HEK293 (cell line): ENCODE data around the gene SETD1A.

ENCODE experiments used
- CTCF ChIP-seq: fragments of 450-650 bp; formaldehyde crosslinking; IDR thresholded peaks from 2 replicates; pipeline ENCODE4 v1.5.1; 2016; ENCODE audit warnings: missing biosample characterization, missing genetic modification characterization
- KLF10 ChIP-seq: fragments of 450-650 bp; IDR thresholded peaks from 2 replicates; pipeline ENCODE4 v1.5.1; 2018; ENCODE audit warnings: missing biosample characterization, mild to moderate bottlenecking, missing genetic modification characterization
- KLF16 ChIP-seq: fragments of 450-650 bp; formaldehyde crosslinking; IDR thresholded peaks from 2 replicates; pipeline ENCODE4 v1.5.1; 2017; ENCODE audit warnings: missing biosample characterization, missing genetic modification characterization
- KLF7 ChIP-seq: fragments of 450-650 bp; formaldehyde crosslinking; IDR thresholded peaks from 2 replicates; pipeline ENCODE4 v1.5.1; 2016; ENCODE audit warnings: missing biosample characterization, missing genetic modification characterization, borderline replicate concordance
- PRDM10 ChIP-seq: fragments of 450-650 bp; formaldehyde crosslinking; IDR thresholded peaks from 2 replicates; pipeline ENCODE4 v1.5.1; 2016; ENCODE audit warnings: missing biosample characterization, missing genetic modification characterization
- REST ChIP-seq: fragments of 450-650 bp; formaldehyde crosslinking; IDR thresholded peaks from 2 replicates; pipeline ENCODE4 v1.5.1; 2016; ENCODE audit warnings: missing biosample characterization, missing genetic modification characterization
- ZNF157 ChIP-seq: fragments of 450-650 bp; formaldehyde crosslinking; IDR thresholded peaks from 2 replicates; pipeline ENCODE4 v1.5.1; 2016; ENCODE audit warnings: missing biosample characterization, missing genetic modification characterization
- ZNF677 ChIP-seq: fragments of 450-650 bp; IDR thresholded peaks from 2 replicates; pipeline ENCODE4 v1.5.0; 2018; ENCODE audit warnings: missing biosample characterization, mild to moderate bottlenecking, missing genetic modification characterization, moderate library complexity
- ZNF704 ChIP-seq: fragments of 450-650 bp; formaldehyde crosslinking; IDR thresholded peaks from 2 replicates; pipeline ENCODE4 v1.5.1; 2016; ENCODE audit warnings: missing biosample characterization, missing genetic modification characterization

- TF ChIP-seq CTCF (tag by site-specific recombination) = no peak
- 0 out of 2 replicates have a peak, but pooled peaks have one; percentile 52 for TF ChIP-seq ZNF677 (tag by site-specific recombination)
- TF ChIP-seq KLF16 (tag by site-specific recombination) = peak; percentile 100
- TF ChIP-seq KLF10 (tag by site-specific recombination) = peak; percentile 90
- 0 out of 2 replicates have a peak, but pooled peaks have one; percentile 32 for TF ChIP-seq ZNF704
- peak; percentile 95 for TF ChIP-seq PRDM10 (tag by site-specific recombination)
- TF ChIP-seq KLF7 (tag by site-specific recombination) = peak; percentile 97
- TF ChIP-seq REST (tag by site-specific recombination) = peak; percentile 30; the same call in 1 of the 2 replicates
- TF ChIP-seq ZNF157 (tag by site-specific recombination) = no peak
Measured at GRCh38 chr16:30957456-30958174, at the start of gene SETD1A.
